Liver (tissue), 9 donors: ENCODE measurements around the gene POLL. TPM values are rescaled to one million over a fixed set of nuclear protein-coding genes. Genes with fewer than 3 reads are reported as not detected.

Experiments
- DNase-seq: peaks from one replicate; pipeline ENCODE4 v3.0.0-alpha.2; 2017; ENCODE audit warnings: low spot score
- H3K27ac ChIP-seq, 2 donors: one replicate each; pipeline ENCODE4 v1.7.0; 2013; ENCODE audit warnings: inconsistent platforms in 2 of 2, low read length in 2 of 2, control low read depth in 1 of 2, low read depth in 1 of 2, mild to moderate bottlenecking in 1 of 2
- H3K27me3 ChIP-seq, 4 donors: one replicate each; pipeline versions ENCODE4 v1.6.1 to v1.7.0; 2013; ENCODE audit warnings: low read length in 3 of 4, inconsistent platforms in 1 of 4, mild to moderate bottlenecking in 1 of 4, moderate library complexity in 1 of 4; ENCODE audit not compliant: control insufficient read depth in 4 of 4, insufficient read depth in 4 of 4
- H3K36me3 ChIP-seq, 4 donors: one replicate each; pipeline versions ENCODE4 v1.6.1 to v1.7.0; 2013; ENCODE audit warnings: low read length in 3 of 4, mild to moderate bottlenecking in 3 of 4, low read depth in 1 of 4, moderate library complexity in 1 of 4; ENCODE audit not compliant: control insufficient read depth in 4 of 4, insufficient read depth in 3 of 4
- H3K4me1 ChIP-seq, 4 donors: one replicate each; pipeline versions ENCODE4 v1.6.1 to v1.7.0; 2013; ENCODE audit warnings: low read length in 3 of 4, mild to moderate bottlenecking in 3 of 4, moderate library complexity in 1 of 4; ENCODE audit not compliant: control insufficient read depth in 4 of 4, insufficient read depth in 4 of 4
- H3K4me3 ChIP-seq, 3 donors: one replicate each; pipeline versions ENCODE4 v1.6.1 to v1.7.0; 2013; ENCODE audit warnings: low read length in 3 of 3, control low read depth in 1 of 3, low read depth in 1 of 3, mild to moderate bottlenecking in 1 of 3
- H3K9ac ChIP-seq, 2 donors: one replicate each; pipeline ENCODE4 v1.7.0; 2013; ENCODE audit warnings: low read length in 2 of 2, mild to moderate bottlenecking in 2 of 2, moderate library complexity in 2 of 2, control low read depth in 1 of 2, low read depth in 1 of 2
- H3K9me3 ChIP-seq, 4 donors: one replicate each; pipeline versions ENCODE4 v1.6.1 to v1.7.0; 2013; ENCODE audit warnings: low read length in 3 of 4; ENCODE audit not compliant: control insufficient read depth in 4 of 4
- ATF3 ChIP-seq: IDR thresholded peaks from 2 replicates; pipeline ENCODE4 v1.6.1; 2016; ENCODE audit warnings: antibody characterized with exemption
- CTCF ChIP-seq: fragments of 150-350 bp; IDR thresholded peaks from 2 replicates; pipeline ENCODE4 v1.5.1; 2017; ENCODE audit warnings: improper control_type of control experiment, low read depth, low read length; ENCODE audit not compliant: missing input control
- EGR1 ChIP-seq, 2 donors: IDR thresholded peaks; 2 replicates each; pipeline ENCODE4 v1.6.1; 2016 to 2018; ENCODE audit warnings: antibody characterized with exemption in 2 of 2, low read depth in 2 of 2
- FOXA2 ChIP-seq: IDR thresholded peaks from 2 replicates; pipeline ENCODE4 v1.6.1; 2016; ENCODE audit warnings: antibody characterized with exemption
- GABPA ChIP-seq, 2 donors: IDR thresholded peaks in 1 of 2; conservative IDR thresholded peaks in 1 of 2; 2 replicates each; pipeline ENCODE4 v1.6.1; 2016; ENCODE audit warnings: antibody characterized with exemption in 2 of 2, mild to moderate bottlenecking in 1 of 2, moderate library complexity in 1 of 2
- HNF4G ChIP-seq: IDR thresholded peaks from 2 replicates; pipeline ENCODE4 v1.6.1; 2016; ENCODE audit warnings: antibody characterized with exemption
- JUND ChIP-seq, 2 donors: IDR thresholded peaks; 2 replicates each; pipeline ENCODE4 v1.6.1; 2016; ENCODE audit warnings: antibody characterized with exemption in 2 of 2
- MAX ChIP-seq: IDR thresholded peaks from 2 replicates; pipeline ENCODE4 v1.6.1; 2016; ENCODE audit warnings: antibody characterized with exemption
- SP1 ChIP-seq: IDR thresholded peaks from 2 replicates; pipeline ENCODE4 v1.6.1; 2018; ENCODE audit warnings: antibody characterized with exemption, mild to moderate bottlenecking
- TAF1 ChIP-seq: conservative IDR thresholded peaks from 2 replicates; pipeline ENCODE4 v1.6.1; 2016; ENCODE audit warnings: antibody characterized with exemption, mild to moderate bottlenecking
- YY1 ChIP-seq: IDR thresholded peaks from 2 replicates; pipeline ENCODE4 v1.6.1; 2016; ENCODE audit warnings: antibody characterized with exemption, mild to moderate bottlenecking
- WGBS: extraction: QIAGEN DNeasy Blood & Tissue Kit; methylation state at CpG from one replicate; pipeline ENCODE4 v1.1.7; 2013; 5-methylcytosine and 5-hydroxymethylcytosine counted together
- polyA plus RNA-seq, 2 donors: library from polyadenylated mRNA; stranded (reverse) in 1 of 2; unstranded in 1 of 2; fragments of 200-250 nt in 1 of 2; fragments of >200 nt in 1 of 2; fragmentation: Nextera tagmentation in 1 of 2; extraction: Ambion mirVana in 1 of 2; gene quantifications; one replicate each; pipeline versions ENCODE4 v1.2.1 to v1.2.3, GENCODE V29; 2013 to 2015
- total RNA-seq, 2 donors: library from RNA; depleted of rRNA; stranded (reverse); fragments of >200 nt; gene quantifications; one replicate each; pipeline ENCODE4 v1.2.3, GENCODE V29; 2014
- TF ChIP-seq, protein P1 (sequence below): IDR thresholded peaks from 2 replicates; pipeline ENCODE4 v1.6.1; 2016; ENCODE audit warnings: antibody characterized with exemption
- donor health status: healthy.
- donor health status: healthy.
- donor health status: healthy.
- donor health status: healthy.
- donor health status: healthy.

The POLL gene
- total and polyA plus RNA-seq, 4 donors, result 8.8 to 13.0 (median 10.3) TPM

- DNase-seq, result no peak
- no peaks in the 10 kb centered on the region for H3K4me1 ChIP-seq
- no peaks in the 10 kb centered on the region for H3K36me3 ChIP-seq
- WGBS, result 81% methylated on average over 12 of the region's 12 CpGs
- H3K9me3 ChIP-seq, result no peaks in the 10 kb centered on the region
- H3K4me3 ChIP-seq, result no peak overlapping the region
- H3K27me3 ChIP-seq, result no peaks in the 10 kb centered on the region
- H3K9ac ChIP-seq, result no peak overlapping the region
- no peak for TF ChIP-seq MAX
- TF ChIP-seq GABPA (IDR thresholded peaks at IDR 0.05 in 1 of 2, conservative IDR thresholded peaks at IDR 0.05 in 1 of 2), result no peak
- TF ChIP-seq FOXA2, result no peak
- no peak for TF ChIP-seq TAF1
- no peak for TF ChIP-seq EGR1 (IDR thresholded peaks at IDR 0.05; ENCODE audit: low read depth in 2 of 2)
- TF ChIP-seq YY1, result no peak
- no peak overlapping the region for H3K27ac ChIP-seq
These were observed 28.3 kb downstream of the POLL start for GRCh38 chr10:101559596-101560297.

DNA sequence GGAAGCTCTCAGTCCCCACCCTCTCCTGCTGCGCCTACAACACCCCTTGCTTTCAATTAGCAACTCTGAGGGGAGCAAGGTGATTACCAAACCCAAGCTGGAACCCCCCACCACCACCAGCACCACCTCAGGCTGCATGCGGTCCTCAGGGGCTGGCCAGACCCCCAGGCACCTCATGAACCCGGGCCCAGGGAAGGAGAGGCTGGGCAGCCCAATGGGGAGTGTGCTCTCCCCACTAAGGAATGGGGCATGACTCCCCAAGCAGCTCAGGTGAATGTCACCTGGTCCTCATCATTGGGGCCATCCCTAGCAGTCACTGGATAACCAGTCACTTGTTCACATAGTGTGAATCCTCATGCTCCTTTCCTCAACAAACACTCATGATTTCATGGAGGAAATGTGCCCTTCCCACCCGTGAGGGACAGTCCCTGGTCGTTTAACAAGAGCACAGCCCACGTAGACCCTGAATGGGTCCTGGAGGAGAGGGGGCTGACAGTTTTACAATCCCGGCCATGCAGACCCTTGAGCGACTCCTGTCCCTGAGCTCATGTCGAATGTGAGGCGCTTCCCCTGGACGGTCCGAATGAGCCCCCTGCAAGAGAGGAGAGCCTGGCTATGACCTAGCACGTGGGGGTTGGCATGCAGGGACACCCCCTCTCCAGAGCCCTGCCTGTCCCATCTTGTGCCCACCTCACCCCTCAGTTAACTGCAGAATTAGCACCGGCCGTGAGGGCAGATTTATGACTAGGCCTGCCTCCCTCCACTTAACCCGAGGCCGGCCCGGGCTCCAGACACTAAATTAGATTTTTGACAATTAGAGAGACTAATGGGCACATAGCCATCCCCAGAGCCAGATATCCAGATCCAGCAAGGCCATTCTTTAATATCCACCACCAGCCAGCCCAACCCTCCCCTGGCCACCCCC lies 29.1 kb downstream of the POLL start:
- H3K9me3 ChIP-seq, result no peaks in the 10 kb centered on the region
- no peak overlapping the region for H3K27ac ChIP-seq
- TF ChIP-seq HNF4G (no peak), JUND (IDR thresholded peaks at IDR 0.05) (no peak), ATF3 (no peak), SP1 (no peak), YY1 (no peak), FOXA2 (no peak), TAF1 (no peak), MAX (no peak), CTCF (no peak)
- TF ChIP-seq, protein P1, sequence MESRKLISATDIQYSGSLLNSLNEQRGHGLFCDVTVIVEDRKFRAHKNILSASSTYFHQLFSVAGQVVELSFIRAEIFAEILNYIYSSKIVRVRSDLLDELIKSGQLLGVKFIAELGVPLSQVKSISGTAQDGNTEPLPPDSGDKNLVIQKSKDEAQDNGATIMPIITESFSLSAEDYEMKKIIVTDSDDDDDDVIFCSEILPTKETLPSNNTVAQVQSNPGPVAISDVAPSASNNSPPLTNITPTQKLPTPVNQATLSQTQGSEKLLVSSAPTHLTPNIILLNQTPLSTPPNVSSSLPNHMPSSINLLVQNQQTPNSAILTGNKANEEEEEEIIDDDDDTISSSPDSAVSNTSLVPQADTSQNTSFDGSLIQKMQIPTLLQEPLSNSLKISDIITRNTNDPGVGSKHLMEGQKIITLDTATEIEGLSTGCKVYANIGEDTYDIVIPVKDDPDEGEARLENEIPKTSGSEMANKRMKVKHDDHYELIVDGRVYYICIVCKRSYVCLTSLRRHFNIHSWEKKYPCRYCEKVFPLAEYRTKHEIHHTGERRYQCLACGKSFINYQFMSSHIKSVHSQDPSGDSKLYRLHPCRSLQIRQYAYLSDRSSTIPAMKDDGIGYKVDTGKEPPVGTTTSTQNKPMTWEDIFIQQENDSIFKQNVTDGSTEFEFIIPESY, result no peak
- no peaks in the 10 kb centered on the region for H3K27me3 ChIP-seq
- peaks cover 0 to under 1% (median 0%) of the 10 kb centered on the region in 4 donors for H3K36me3 ChIP-seq
- H3K4me3 ChIP-seq, result no peak overlapping the region
- WGBS, result 79% methylated on average over 18 of the region's 18 CpGs
- H3K4me1 ChIP-seq, result no peaks in the 10 kb centered on the region
- no peak for DNase-seq
- no peak overlapping the region for H3K9ac ChIP-seq
